ENCODE results near the gene LEPR. TPM values are rescaled to one million over a fixed set of nuclear protein-coding genes. Genes with fewer than 3 reads are reported as not detected.

The LEPR gene
- total RNA-seq, 1 donor from 2014 or later, result 128 TPM

DNA sequence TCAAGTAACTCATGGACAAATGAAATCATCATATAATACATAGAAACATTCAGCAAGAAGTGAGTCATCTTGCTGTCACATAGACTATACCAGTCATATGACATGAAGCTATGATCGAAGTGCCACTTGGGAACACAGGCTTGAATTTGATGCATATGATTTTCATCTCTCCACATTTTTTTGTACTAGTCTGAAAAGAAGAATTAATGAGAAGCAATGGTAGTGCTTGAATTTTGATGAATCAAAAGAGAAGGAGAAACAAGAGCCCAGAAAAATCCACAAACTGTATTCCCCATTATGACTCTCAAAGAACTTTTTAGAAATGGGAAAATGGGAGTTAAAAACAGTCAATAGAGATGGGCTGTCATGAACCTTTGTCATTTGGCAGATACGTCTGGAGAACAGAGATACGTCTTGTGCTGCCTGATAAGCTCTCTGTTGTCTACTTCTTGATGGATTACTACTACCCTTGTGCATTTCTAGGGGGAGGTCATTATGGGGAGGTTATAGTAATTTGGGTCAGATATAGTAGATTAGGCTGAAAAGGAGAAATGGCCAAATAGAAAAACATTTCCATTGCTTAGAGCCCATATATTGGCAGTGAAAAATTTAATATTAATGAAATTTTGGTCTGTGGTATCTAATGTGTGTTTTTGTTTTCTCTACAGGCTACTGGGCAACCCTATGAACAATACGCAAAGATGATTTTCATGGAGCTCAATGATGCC is 8.0 kb upstream of the LEPR start:
- no peak for DNase-seq (ENCODE audit: low read depth)

DNA sequence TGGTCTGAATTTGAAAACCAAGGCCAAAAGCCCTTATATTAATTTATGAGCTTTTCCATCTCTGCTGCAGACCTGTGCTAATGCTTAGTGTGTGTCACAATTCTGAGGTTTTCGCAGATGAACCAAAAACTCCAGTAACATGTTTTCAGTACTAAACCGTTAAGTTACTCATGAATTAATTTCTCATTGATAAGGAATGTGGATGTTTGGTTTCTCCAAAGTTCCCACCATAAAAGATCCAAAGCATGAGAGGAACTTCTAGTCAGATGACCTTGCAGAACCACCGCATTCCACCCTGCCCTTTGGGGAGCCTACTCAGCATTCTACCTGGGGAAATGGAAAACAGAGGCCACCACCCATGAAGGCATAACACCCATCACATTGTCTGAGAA is 7.5 kb upstream of the LEPR start:
- DNase-seq (ENCODE audit: low read depth), result peak; percentile 99

DNA sequence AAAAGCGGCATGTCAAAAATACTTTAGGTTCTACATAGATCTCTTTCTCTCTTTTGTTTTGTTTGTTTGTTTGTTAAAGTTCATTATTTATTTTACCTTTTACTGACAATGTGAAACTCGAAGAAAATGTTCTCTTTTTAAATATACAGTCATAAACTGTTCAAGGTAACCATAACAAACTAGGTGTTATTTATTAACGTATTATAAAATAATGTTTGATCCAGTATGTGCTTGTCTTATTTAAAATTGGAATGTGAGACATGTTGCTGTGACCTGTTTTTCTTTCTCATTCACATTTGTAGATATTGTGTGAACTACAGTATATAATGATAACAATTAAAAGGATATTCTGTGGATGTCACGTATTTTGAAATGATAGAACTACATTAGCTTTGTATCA is 5.9 kb upstream of the LEPR start:
- DNase-seq (ENCODE audit: low read depth), result peak; percentile 76

DNA sequence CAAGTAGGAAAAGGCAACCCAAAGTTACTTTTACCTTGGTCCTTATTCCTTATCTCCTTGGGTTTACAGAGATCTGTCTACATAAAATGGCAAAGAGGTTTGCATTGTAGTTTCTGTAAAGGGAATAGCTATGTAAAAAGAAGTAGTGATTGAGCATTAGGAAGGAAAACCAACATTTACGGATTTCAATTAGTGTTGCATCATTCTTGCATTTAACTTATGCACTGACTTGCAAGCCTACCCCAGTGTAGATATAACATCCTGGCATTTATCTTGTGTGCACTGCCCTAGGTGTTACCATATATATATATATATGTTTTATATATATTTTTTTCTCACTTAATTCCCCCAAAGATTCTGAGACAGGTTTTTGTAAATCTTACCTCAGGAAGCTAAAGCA is 3.7 kb upstream of the LEPR start:
- DNase-seq (ENCODE audit: low read depth), result no peak

DNA sequence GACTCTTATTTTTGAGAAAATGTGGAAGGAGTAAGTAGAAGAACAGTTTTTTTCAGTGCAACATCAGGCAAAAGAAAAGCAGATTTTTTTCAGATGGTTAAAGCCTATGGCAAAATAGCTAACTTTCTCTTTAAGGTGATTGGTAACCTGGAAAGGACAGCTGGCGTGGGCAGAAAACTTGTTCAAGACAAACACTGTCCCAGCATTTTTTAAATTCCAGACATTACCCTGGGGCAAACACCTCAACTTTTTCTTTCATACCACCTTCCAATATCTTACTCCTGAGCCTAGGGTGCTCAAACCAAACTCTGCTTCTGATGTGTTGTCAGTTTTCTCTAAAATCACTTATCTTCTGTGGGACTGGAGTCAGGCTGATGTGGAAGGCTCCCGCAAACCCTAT is 2.7 kb upstream of the LEPR start:
- DNase-seq (ENCODE audit: low read depth), result peak; percentile 93

DNA sequence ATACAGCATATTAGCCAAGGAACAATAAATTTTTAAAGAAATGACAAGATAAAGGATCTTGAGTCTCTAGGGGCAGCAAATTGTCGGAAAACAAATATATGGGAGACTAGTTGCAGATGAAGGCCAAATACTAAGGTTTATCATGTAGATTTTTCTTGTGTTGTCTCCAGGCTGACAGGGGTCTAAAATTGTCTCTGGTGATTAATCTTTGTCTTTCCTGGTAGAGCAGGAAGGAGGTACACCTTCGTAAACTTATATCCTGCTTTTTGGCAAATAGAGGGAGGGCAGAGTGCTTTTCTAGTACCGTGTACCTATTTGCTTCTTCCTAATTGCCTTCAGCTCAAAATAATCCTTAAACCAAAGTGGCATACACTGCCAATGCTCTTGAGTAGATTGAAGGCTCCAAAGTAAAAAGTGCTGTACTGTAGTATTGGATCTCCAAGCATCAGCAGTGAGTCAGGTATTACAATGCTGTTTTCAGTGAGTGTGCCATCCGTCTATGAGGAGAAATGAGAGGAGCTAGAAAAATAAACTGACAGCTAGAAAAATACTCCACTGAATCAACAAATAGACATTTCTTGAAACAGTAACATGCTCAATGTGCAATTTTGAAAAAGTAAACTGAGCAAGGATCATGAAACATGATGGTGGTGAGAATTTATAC is 1.8 kb upstream of the LEPR start:
- no peak for DNase-seq (ENCODE audit: low read depth)

DNA sequence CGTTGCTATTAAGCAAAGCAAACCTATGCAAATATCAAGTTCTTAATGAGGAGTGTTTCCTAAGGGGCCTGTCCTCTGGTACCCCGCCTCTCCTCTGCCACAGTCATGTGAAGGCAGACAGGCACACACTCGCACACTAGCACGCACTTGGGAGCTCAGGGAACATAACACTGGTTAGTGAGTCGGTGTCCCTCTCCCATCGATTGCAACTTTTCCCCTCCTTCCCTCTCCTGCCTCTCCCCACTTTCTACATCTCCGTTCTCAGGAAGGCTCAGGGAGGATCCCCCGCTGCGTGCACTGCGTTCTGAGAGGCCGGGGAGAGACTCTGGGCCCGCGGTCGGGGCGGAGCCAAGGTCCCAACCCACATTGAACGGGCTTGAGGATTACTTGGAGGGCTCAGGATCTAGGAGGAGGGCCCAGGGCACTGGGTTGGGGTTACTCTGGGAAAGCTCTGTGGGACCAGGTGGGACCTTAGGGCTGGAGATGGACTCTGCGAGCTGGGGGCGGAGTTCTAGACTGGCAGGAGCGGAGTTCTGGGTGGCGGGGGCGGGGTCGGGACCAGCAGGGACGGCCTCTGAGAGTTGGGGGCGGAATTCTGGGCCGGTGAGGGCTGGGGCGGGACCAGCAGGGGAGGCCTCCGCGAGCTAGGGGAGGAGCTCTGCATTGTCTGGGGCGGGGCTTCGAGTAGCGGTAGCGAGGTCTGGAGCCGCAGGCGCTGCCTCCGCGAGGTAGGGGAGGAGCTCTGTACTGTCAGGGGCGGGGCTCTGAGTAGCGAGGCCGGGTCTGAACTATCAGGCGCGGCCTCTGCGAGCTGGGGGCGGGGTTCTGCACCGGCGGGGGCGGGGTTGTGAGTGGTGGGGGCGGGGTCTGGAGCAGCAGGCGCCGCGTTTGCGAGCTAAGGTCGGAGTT is 533 bp upstream of the LEPR start:
- DNase-seq (ENCODE audit: low read depth), result peak; percentile 91

DNA sequence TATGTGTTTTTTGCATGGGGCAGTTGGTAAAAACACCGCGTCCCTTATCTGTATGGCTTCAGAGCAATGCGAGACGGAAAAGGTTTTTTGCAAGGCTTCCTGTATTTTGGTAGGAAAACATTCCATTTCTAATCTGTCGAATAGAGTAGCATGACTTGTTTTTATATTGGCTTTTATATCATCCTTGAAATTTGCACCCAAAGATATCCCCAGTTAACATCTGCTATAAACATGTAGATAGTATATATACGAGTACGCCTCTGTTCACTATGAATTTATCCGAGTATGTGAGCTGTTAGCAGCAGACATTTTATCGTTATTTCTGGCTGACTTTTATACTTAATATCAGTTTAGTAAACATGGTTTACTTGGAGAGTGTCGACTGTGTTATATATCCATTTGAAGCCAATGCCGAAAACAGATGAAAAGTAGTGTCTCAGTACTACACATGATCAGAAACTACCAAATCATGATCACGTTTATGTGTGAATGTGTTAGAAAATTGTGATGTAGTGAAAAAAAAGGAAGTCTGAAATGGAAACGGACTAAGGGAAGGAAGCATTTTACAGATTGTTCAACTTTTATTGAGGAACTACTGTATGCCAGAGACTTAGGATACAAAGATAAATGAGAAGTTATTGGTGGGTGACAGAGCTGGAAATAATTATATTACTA is 1.0 kb downstream of the LEPR start:
- DNase-seq (ENCODE audit: low read depth), result no peak

DNA sequence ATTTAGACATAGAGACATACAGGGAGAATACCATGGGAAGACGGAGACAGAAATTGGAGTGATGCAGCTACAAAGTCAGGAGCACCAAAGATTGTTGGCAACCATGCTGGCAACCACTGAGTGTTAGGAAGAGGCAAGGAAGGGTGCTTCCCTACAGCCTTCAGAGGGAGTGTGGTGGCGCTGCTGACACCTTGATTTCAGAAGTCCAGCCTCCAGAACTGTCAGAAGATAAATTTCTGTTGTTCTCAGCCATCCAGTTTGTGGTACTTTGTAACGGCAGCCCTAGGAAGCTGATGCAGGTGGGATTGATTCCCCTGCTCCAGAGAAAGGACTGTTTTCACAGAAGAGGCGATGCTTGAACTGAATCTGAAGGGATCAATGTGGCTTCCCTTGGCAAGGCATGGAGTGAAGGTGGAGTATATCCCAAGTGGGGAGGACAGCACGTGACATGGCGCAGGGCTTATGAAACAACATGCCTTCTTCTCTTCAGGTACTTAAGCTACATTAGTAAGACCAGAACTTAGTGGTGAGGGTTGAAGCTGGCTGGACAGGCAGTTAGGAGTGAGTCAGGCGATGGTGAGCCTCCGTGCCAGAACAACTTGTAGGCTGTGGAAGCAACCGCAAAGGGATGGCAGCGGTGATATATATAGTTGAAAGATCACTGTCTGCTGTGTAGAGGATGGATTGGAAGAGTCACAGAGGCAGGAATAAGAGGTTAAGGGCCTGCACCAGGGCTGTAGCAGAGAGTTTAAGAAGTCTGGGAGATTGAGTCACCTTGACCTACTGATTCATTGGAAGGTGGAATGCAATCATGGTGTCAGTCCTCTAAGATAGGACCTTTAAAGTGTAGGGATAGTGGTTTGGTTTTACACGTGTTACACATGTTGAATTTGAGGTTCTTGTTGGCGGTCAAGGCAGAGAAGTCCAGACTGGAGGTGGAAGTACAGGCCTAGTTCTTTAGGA is 2.1 kb downstream of the LEPR start:
- peak; percentile 83 for DNase-seq (ENCODE audit: low read depth)

DNA sequence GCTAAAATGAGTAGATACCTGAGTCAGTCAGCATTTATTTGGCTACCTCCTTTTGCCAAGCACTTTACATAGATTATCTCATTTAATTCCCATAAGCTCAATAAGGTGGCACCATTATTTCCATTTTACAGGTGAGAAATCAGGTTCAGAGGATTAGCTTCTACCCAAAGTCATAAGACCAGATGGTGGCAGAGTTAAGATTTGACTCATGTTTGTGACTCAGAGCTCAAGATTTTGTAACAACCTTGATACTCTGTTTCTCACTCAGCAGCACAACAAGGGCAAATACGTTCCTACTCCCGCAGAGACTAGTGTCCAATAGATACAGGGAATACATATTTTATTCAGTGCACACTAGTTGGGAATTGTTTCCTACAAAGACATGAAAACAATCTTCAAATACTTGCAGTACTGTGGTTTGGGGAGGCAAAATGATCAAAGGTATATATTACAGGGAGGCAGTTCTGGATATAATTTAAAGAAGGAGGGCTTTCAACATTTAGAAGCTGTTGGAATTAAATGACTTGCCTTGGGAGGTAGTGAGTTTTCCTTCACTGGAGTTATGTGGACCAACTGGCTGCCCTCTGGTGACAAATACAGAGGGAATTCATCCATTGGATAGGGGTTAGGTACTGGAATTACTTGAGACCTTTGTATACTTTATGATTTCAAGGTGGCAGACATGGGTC is 3.6 kb downstream of the LEPR start:
- peak; percentile 99 for DNase-seq (ENCODE audit: low read depth)

DNA sequence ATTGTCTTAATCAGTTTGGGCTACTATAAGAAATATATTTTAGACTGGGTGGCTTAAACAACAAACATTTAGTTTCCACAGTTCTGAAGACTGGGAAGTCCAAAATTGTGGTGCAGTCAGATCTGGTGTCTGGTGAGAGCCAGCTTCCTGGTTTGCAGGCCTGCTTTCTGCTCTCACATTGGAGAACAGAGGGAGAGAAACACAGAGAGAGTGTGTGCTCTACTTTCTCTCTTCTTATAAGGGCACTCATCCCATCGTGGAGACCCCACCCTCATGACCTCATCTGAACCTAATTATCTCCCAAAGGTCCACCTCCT is 4.1 kb downstream of the LEPR start:
- DNase-seq (ENCODE audit: low read depth), result no peak

DNA sequence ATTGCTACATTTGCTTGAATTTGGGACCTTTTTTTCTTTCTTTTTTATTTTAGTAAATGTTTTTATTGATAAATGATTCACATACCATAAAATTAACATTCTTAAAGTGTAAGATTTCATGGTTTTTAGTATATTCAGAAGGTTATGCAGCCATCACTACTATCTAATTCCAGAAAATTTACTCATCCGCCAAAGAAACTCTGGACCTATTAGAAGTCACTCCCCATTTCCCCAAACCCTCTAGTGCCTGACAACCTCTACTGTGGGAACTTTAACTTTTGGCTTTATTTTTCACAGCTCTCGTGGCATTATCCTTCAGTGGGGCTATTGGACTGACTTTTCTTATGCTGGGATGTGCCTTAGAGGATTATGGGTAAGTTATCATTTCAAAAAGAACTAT is 4.5 kb downstream of the LEPR start:
- no peak for DNase-seq (ENCODE audit: low read depth)

DNA sequence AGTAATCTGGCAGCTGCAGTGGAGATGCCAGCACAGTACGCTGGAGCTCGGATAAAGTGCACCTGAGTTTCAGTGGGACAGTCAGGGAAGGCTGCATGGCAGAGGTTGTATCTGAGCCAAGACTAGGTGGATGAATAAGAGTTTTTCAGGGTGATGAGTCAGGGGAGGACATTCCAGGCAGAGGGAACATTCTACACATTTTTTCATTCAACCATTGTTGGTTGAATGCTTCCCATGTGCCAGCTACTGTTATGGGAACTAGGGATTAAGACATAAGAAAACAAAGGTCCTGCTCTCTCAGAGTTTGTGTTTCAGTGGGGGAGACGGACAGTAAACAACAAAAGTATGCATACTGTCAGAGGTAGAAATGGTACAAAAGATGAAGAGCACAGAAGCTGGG is 5.2 kb downstream of the LEPR start:
- DNase-seq (ENCODE audit: low read depth), result peak; percentile 99

DNA sequence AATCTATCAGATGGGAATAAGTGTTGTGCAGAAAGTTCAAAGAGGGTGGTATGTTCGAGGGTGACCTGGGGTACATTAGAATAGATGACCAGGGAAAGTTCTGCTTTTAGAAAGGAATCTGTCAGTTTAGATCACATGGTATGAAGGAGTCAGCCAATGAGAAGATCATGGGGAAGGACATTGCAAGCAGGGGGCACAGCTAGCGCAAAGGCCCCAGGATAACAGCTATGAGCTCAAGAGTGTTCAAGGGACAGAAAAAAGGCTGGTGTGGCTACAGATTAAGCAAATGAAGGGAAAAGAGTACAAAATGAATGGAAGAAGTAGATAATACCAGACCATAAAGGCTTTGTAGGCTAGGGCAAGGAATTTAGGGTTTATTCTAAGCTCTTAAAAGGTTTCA is 8.6 kb downstream of the LEPR start:
- DNase-seq (ENCODE audit: low read depth), result no peak

DNA sequence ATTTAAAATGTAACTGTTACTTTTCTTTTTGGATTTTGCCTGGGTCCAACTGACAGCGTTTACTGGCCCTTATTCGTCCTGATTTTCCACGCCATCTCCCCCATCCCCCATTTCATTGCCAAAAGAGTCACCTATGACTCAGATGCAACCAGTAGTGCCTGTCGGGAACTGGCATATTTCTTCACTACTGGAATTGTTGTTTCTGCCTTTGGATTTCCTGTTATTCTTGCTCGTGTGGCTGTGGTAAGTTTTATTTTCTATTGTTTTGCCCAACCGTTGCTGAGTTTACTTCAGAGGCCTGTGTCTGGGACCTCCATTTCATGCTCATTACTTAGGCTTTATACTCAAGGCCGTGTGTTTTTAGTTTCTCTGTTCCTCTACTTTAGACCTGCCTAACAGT is 9.3 kb downstream of the LEPR start:
- DNase-seq (ENCODE audit: low read depth), result peak; percentile 98

DNA sequence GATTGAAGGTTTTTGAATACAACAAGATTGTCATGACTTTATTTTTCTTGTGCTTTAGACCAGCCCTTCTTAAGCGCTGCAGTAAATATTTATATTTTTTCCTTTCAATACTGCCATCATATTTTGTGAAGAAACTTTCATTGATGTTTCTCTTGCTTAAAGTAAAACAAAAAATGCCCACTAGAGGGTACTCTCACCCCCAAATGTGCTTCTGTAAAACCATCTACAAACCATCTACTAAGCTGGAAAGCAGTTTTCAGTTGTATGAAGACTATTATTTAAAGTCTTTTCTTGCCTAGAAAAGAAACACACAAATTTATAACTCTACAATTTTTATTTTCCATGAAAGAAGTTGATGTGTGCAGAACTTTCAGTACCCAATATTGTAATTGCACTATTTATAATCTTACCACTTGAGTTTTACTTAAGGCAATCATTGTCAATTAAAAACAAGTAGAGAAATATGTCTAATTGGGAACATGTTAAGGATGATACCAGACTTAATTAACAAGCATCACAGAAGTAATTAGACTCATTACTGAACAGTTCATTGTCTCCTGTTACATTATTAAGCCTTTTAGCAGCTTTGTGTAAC is 10.7 kb downstream of the LEPR start:
- peak; percentile 74 for DNase-seq (ENCODE audit: low read depth)

DNA sequence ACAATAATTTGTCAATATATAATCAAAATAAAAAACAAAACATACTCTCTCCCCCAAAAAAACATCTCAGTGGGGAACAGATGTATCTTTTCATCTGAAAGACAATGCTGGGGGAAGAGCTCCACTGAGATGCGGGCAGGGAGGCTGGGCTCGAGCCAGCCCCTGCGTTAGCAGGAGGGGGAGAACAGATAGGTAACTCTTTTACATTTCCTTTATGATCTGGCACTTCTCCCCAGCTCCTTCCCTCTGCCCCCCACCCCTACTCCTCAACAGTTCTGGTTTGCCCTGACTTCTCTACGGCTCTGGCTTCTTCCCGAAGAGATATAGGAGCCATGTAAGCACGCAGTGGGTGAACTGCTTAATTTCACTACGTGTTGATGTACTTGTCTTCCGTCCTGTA is 12.4 kb downstream of the LEPR start:
- no peak for DNase-seq (ENCODE audit: low read depth)

DNA sequence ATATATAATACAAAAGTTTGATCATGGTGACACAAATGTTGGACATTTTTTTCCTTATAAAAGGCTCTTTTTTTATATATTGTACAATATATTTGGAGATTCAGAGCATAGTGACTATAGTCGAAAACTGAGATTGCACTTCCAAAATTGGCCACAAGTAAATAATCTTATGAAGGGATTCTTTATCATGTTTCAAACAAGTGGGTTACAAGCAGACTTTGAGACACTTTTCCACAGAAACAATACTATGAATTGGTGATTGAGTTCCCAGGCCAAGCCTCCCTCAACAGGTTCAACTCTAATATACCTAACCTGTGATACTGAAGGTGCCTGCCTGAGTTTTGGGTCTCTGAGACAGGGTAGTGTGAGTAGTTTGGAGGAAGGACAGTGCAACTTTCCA is 13.8 kb downstream of the LEPR start:
- no peak for DNase-seq (ENCODE audit: low read depth)

DNA sequence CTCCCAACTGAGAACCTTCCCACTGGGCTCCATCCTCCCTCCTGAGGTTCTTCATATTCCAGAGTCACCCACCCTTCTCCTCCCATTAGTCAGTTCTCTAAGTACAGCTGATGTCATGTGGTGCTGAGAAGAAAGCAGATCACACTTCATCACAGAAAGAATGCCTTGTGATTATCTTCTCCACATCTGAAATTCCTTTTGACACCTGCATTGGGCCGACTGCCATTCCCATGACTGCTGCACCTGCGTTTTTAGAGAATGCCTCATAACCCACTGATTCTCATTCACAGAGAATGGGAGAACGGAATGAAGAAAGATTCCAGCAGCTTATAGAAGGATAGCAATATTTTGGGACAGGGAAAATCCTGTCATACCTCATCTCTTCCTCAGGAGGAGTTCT is 14.3 kb downstream of the LEPR start:
- peak; percentile 57 for DNase-seq (ENCODE audit: low read depth)

DNA sequence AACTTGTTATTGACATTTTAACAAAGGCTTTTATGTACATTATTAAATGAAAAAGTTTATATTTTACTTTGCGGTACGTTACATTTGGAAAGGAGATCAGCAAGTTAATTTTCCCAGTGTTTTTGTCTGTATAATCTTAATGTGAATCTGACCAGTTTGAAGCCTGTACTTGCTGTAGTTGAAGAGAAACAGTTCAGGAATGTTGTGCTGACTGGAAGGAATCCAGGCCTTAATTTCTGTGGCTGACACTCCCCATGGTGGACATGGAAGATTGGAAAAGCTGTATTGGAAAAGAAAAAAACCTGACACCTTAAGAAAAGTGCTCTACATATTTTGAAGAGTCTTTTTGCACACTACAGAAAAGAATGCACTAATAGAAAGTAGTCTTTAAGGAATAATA is 15.5 kb downstream of the LEPR start:
- peak; percentile 76 for DNase-seq (ENCODE audit: low read depth)

Data from renal cortical epithelial cell (primary cell).